22Rv1 (cell line): ENCODE measurements around the gene SLC7A7.

Experiments used
- CTCF ChIP-seq: fragments of 450-650 bp; IDR thresholded peaks from 2 replicates; pipeline ENCODE4 v1.5.1; 2017; ENCODE audit warnings: mild to moderate bottlenecking
- ZFX ChIP-seq: fragments of 450-650 bp; IDR thresholded peaks from 2 replicates; pipeline ENCODE4 v1.6.1; 2017; ENCODE audit warnings: antibody characterized with exemption, borderline replicate concordance

- TF ChIP-seq CTCF (no peak), ZFX (no peak)
Observed at GRCh38 chr14:22752422-22752821, 62.8 kb downstream of the SLC7A7 start.
